ENCODE data around the gene KMT5B.

DNA sequence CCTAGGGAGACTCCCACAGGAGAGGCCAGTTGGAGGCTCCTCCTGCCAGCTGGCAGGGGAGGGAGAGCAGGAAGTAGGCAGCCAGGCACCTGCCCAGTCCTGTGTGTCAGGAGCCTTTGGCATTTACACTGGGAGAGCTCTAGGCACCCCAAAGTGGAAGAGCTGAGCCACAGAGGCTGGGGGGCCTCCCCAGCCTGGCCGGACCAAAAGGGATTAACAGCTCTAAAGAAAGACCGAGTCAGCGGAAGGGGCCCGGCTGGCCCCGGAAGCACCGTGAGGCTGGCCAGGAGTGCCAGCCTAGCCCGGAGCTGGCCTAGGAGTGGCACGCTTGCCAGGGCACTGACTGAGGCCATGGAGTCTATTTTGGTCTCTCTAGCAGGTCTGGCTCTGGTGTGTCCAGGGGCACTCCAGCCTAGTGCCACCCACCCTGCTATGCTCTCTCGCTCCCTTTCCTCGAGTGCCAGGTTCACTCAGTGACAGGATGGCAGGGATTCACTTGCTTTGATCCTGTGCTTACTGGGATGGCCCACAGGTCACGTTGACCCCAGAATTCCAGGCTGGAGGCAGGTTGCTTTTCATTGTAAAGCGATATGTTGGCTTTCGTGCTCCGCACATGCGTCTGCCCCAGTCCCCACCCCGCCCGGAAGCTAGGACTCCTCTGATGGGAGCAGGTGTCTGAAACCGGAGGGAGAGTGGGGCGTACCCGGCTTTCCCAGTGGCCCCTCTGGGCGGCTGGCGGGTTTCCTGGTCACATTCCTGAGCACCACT, 3.3 kb upstream of the KMT5B start:
- no peak for TF ChIP-seq CTCF (IDR thresholded peaks at IDR 0.05)
- TF ChIP-seq POLR2A (IDR thresholded peaks at IDR 0.05) = no peak

Measured in thyroid gland (tissue), 4 donors.